Trophoblast cell (in vitro differentiated cells and primary cell): ENCODE data around the gene BMP10.

Experiments used
- DNase-seq, 2 donors: peaks; one replicate each; pipeline ENCODE4 v3.0.0-alpha.2; 2016
- H2AFZ ChIP-seq: 2 replicates; pipeline ENCODE4 v1.6.1; 2013; ENCODE audit warnings: low read length, moderate library complexity, mild to moderate bottlenecking; ENCODE audit not compliant: insufficient read depth, poor library complexity
- H2AK5ac ChIP-seq: 2 replicates; pipeline ENCODE4 v1.6.1; 2013; ENCODE audit warnings: mild to moderate bottlenecking, low read length
- H2BK120ac ChIP-seq: 2 replicates; pipeline ENCODE4 v1.6.1; 2013; ENCODE audit warnings: low read length, mild to moderate bottlenecking, moderate library complexity; ENCODE audit not compliant: insufficient read depth, poor library complexity
- H2BK12ac ChIP-seq: 2 replicates; pipeline ENCODE4 v1.6.1; 2013; ENCODE audit warnings: mild to moderate bottlenecking, low read length, moderate library complexity
- H2BK5ac ChIP-seq: 2 replicates; pipeline ENCODE4 v1.6.1; 2013; ENCODE audit warnings: low read length, low read depth, moderate library complexity, mild to moderate bottlenecking; ENCODE audit not compliant: poor library complexity
- H3K14ac ChIP-seq: 2 replicates; pipeline ENCODE4 v1.6.1; 2013; ENCODE audit warnings: mild to moderate bottlenecking, low read length
- H3K18ac ChIP-seq: 2 replicates; pipeline ENCODE4 v1.6.1; 2013; ENCODE audit warnings: mild to moderate bottlenecking, low read length
- H3K23ac ChIP-seq: 2 replicates; pipeline ENCODE4 v1.6.1; 2013; ENCODE audit warnings: low read length
- H3K27ac ChIP-seq: 2 replicates; pipeline ENCODE4 v1.5.1; 2013; ENCODE audit warnings: low read depth, mild to moderate bottlenecking, inconsistent platforms, low read length, moderate library complexity
- H3K27me3 ChIP-seq: 2 replicates; pipeline ENCODE4 v1.6.1; 2013; ENCODE audit warnings: inconsistent platforms, mild to moderate bottlenecking, low read length, moderate library complexity; ENCODE audit not compliant: insufficient read depth
- H3K36me3 ChIP-seq, 2 experiments: 1 replicate in 1 of 2; 2 replicates in 1 of 2; pipeline ENCODE4 v1.6.1; 2013; ENCODE audit warnings: low read length in 2 of 2, mild to moderate bottlenecking in 2 of 2, moderate library complexity in 1 of 2; ENCODE audit not compliant: insufficient read depth in 2 of 2, control insufficient read depth in 1 of 2
- H3K4ac ChIP-seq: 2 replicates; pipeline ENCODE4 v1.6.1; 2013; ENCODE audit warnings: low read depth, mild to moderate bottlenecking, low read length, moderate library complexity
- H3K4me1 ChIP-seq, 2 experiments: 1 replicate in 1 of 2; 2 replicates in 1 of 2; pipeline ENCODE4 v1.6.1; 2013; ENCODE audit warnings: low read length in 2 of 2, mild to moderate bottlenecking in 2 of 2, moderate library complexity in 1 of 2; ENCODE audit not compliant: insufficient read depth in 2 of 2, control insufficient read depth in 1 of 2
- H3K4me2 ChIP-seq: 2 replicates; pipeline ENCODE4 v1.6.1; 2013; ENCODE audit warnings: inconsistent platforms, mild to moderate bottlenecking, low read length, moderate library complexity
- H3K4me3 ChIP-seq: 2 replicates; pipeline ENCODE4 v1.5.1; 2013; ENCODE audit warnings: mild to moderate bottlenecking, low read depth, low read length, inconsistent platforms
- H3K79me1 ChIP-seq: one replicate; pipeline ENCODE4 v1.6.1; 2013; ENCODE audit warnings: low read length
- H3K79me2 ChIP-seq: 2 replicates; pipeline ENCODE4 v1.6.1; 2013; ENCODE audit warnings: low read length, mild to moderate bottlenecking; ENCODE audit not compliant: control insufficient read depth, insufficient read depth, poor library complexity
- H3K9ac ChIP-seq: 2 replicates; pipeline ENCODE4 v1.6.1; 2013; ENCODE audit warnings: mild to moderate bottlenecking, low read length
- H3K9me3 ChIP-seq: 2 replicates; pipeline ENCODE4 v1.6.1; 2013; ENCODE audit warnings: low read depth, mild to moderate bottlenecking, control low read depth, inconsistent platforms, low read length; ENCODE audit not compliant: insufficient read depth
- H4K12ac ChIP-seq: 2 replicates; pipeline ENCODE4 v1.6.1; 2013; ENCODE audit warnings: low read depth, mild to moderate bottlenecking, low read length, moderate library complexity
- H4K8ac ChIP-seq: 2 replicates; pipeline ENCODE4 v1.6.1; 2013; ENCODE audit warnings: low read depth, mild to moderate bottlenecking, low read length, moderate library complexity
- H4K91ac ChIP-seq: one replicate; pipeline ENCODE4 v1.6.1; 2013; ENCODE audit warnings: low read depth, mild to moderate bottlenecking, low read length, moderate library complexity
- WGBS: extraction: QIAGEN DNeasy Blood & Tissue Kit; methylation state at CpG from one replicate; pipeline ENCODE4 v1.1.7; 2013; ENCODE audit warnings: missing lambda C conversion rate; ENCODE audit not compliant: insufficient read length, insufficient coverage; ENCODE audit errors: extremely low coverage; 5-methylcytosine and 5-hydroxymethylcytosine counted together

Gene BMP10

DNA sequence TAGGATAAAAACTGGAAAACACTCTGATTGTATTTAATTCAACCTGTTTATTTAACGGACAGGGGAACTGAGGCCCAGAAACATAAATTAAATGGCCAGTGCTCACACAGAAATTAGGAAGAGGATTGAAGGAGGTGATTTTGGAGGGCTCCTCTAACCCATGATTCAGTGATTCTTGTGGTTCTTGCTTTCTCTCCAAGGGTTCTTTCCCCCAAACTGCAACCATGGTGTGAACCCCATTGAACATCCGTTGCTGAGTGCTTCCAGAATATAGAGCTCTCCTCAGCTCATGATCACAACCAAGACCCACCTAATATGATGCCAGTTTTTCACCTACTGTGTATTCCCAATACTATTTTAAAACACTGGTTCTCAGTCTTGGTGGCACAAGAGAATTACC lies 41.4 kb downstream of the BMP10 start:
- Histone ChIP-seq H2AFZ (no peak overlapping the region), H3K14ac (no peak overlapping the region), H3K4me2 (no peak overlapping the region), H4K8ac (no peak overlapping the region), H3K4ac (no peak overlapping the region), H2BK12ac (no peak overlapping the region), H3K23ac (no peak overlapping the region), H2BK5ac (no peak overlapping the region), H2BK120ac (no peak overlapping the region), H4K12ac (no peak overlapping the region), H3K79me2 (no peaks in the 10 kb centered on the region), H2AK5ac (no peak overlapping the region), H3K9ac (no peak overlapping the region), H3K4me3 (no peak overlapping the region), H3K36me3 (no peaks in the 10 kb centered on the region), H3K18ac (no peak overlapping the region), H3K79me1 (no peaks in the 10 kb centered on the region), H3K27me3 (no peaks in the 10 kb centered on the region), H3K4me1 (peaks cover 0 to 4% of the 10 kb centered on the region in 2 experiments), H4K91ac (no peak overlapping the region), H3K9me3 (no peaks in the 10 kb centered on the region), H3K27ac (no peak overlapping the region)
- WGBS, result no CpG with 5 or more reads among the region's 2 CpGs
- DNase-seq, result no peak

DNA sequence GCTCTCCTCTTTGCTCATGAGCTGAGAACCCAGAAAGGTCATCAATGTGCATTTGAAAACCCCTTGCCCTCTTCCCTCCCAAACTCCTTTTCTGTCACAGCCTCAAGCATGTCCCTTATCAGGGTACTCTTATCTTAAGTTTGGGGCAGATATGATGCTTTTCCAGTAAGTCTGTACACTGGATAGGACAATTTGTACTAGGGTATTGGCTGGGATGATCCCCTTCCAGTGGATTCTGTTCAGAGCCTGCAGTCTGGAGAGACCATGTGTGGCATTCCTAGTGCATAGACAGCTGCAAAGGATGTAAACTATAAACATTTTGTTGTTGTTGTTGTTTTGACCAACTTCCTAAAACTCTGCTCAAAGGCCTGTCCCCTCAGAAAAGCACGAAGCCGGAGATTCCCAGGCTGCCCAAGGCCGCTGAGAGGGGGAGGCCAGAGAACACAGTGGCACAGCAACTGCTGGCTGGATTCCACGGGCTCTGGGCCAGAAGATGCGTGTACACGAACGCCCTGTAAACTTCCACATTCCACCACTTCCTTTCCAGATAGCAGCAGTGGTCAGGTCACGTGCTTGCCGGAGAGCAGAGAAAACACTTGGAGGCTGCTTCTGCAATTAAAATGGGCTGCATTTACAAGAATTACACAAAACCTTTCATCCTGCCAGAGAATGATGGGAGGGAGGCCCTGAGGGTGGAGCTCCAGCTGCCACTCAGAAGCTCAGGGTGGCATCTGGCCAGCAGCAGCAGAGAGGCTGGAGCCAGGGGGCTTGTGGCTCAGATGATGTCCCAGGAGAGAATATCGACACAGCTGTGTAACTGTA lies 42.1 kb downstream of the BMP10 start:
- no CpG with 5 or more reads among the region's 10 CpGs for WGBS
- no peak overlapping the region for H3K27ac ChIP-seq
- no peak overlapping the region for H2BK120ac ChIP-seq
- H3K23ac ChIP-seq, result no peak overlapping the region
- H3K4me2 ChIP-seq, result peak overlapping the region; percentile 5
- H2AFZ ChIP-seq, result no peak overlapping the region
- no peaks in the 10 kb centered on the region for H3K79me1 ChIP-seq
- peaks cover 0 to 4% of the 10 kb centered on the region in 2 experiments for H3K4me1 ChIP-seq
- H3K4me3 ChIP-seq, result no peak overlapping the region
- H4K12ac ChIP-seq, result no peak overlapping the region
- peak; percentile 54 to 65 for DNase-seq
- no peaks in the 10 kb centered on the region for H3K9me3 ChIP-seq
- no peak overlapping the region for H3K4ac ChIP-seq
- no peak overlapping the region for H4K91ac ChIP-seq
- no peaks in the 10 kb centered on the region for H3K36me3 ChIP-seq
- no peaks in the 10 kb centered on the region for H3K27me3 ChIP-seq
- H2BK5ac ChIP-seq, result no peak overlapping the region
- no peaks in the 10 kb centered on the region for H3K79me2 ChIP-seq
- H2BK12ac ChIP-seq, result no peak overlapping the region
- no peak overlapping the region for H3K18ac ChIP-seq
- no peak overlapping the region for H4K8ac ChIP-seq
- no peak overlapping the region for H3K14ac ChIP-seq
- H3K9ac ChIP-seq, result no peak overlapping the region
- no peak overlapping the region for H2AK5ac ChIP-seq

DNA sequence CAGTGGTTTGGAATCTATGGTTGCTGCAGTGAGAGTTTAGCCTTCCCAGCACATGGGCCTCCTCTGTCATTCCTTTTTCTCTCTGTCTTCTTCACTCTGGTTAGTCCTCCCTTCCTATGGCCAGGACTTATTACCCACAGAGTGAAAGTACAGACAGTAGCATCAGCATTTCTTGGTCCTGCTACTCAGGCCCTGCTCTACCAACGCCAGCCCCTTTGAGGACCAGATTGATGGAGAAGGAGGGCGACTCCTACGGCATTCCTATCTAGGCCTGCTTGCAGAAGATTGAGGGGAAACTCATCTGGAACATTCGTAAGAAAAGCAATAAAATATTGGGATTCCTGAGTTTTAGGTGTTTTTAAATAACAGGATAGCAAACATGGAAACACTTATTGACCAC lies 43.5 kb downstream of the BMP10 start:
- Histone ChIP-seq H3K27me3 (no peaks in the 10 kb centered on the region), H3K4me1 (peaks cover 0 to 4% of the 10 kb centered on the region in 2 experiments)
- no CpG with 5 or more reads among the region's 4 CpGs for WGBS

DNA sequence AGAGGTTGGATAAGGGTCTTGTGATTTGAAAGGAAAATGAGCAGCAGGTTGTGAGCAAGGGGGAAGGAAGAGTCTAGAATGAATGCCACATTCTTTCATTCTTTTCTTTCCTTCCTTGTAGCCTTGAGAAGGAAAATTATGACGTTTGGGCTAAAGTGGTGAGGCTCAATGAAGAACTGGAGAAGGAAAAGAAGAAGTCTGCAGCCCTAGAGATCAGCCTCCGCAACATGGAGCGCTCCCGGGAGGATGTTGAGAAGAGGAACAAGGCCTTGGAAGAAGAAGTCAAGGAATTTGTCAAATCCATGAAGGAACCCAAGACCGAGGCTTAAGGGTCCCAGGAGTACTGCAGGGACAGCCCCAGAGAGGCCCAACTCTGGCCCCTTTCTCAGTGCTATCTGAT lies 45.3 kb downstream of the BMP10 start:
- no peaks in the 10 kb centered on the region for H3K79me2 ChIP-seq
- H3K18ac ChIP-seq, result no peak overlapping the region
- H3K36me3 ChIP-seq, result no peaks in the 10 kb centered on the region
- no peak overlapping the region for H2AK5ac ChIP-seq
- no peak overlapping the region for H2AFZ ChIP-seq
- H3K4me3 ChIP-seq, result no peak overlapping the region
- no peak overlapping the region for H3K4ac ChIP-seq
- DNase-seq, result no peak
- H2BK120ac ChIP-seq, result no peak overlapping the region
- no peak overlapping the region for H3K27ac ChIP-seq
- no CpG with 5 or more reads among the region's 5 CpGs for WGBS
- H4K12ac ChIP-seq, result no peak overlapping the region
- no peaks in the 10 kb centered on the region for H3K79me1 ChIP-seq
- H2BK5ac ChIP-seq, result no peak overlapping the region
- no peak overlapping the region for H3K23ac ChIP-seq
- H2BK12ac ChIP-seq, result no peak overlapping the region
- H3K9ac ChIP-seq, result no peak overlapping the region
- H3K4me2 ChIP-seq, result no peak overlapping the region
- no peaks in the 10 kb centered on the region for H3K27me3 ChIP-seq
- no peaks in the 10 kb centered on the region for H3K9me3 ChIP-seq
- peaks cover 0 to 4% of the 10 kb centered on the region in 2 experiments for H3K4me1 ChIP-seq
- no peak overlapping the region for H4K8ac ChIP-seq
- H3K14ac ChIP-seq, result no peak overlapping the region
- no peak overlapping the region for H4K91ac ChIP-seq

More for the DNA sequence above, 43.5 kb downstream of the BMP10 start:
- H3K4me2 ChIP-seq, result no peak overlapping the region
- no peaks in the 10 kb centered on the region for H3K9me3 ChIP-seq
- no peaks in the 10 kb centered on the region for H3K79me1 ChIP-seq
- no peaks in the 10 kb centered on the region for H3K79me2 ChIP-seq
- no peak overlapping the region for H3K23ac ChIP-seq
- H2AK5ac ChIP-seq, result no peak overlapping the region
- DNase-seq, result no peak
- no peak overlapping the region for H2BK5ac ChIP-seq
- no peak overlapping the region for H3K27ac ChIP-seq
- H3K14ac ChIP-seq, result no peak overlapping the region
- H2AFZ ChIP-seq, result no peak overlapping the region
- H4K8ac ChIP-seq, result no peak overlapping the region
- H3K18ac ChIP-seq, result no peak overlapping the region
- no peak overlapping the region for H4K91ac ChIP-seq
- no peak overlapping the region for H4K12ac ChIP-seq
- no peak overlapping the region for H3K4me3 ChIP-seq
- no peak overlapping the region for H2BK12ac ChIP-seq
- no peak overlapping the region for H2BK120ac ChIP-seq
- no peak overlapping the region for H3K4ac ChIP-seq
- no peaks in the 10 kb centered on the region for H3K36me3 ChIP-seq
- no peak overlapping the region for H3K9ac ChIP-seq
